HCT116 (cell line): Measurements from ENCODE around the gene SIGLEC11.

ENCODE experiments used
- ATF3 ChIP-seq: IDR thresholded peaks from 2 replicates; pipeline ENCODE4 v1.6.1; 2012
- CTCF ChIP-seq, 3 experiments: fragments of 200-600 bp in 1 of 3; sonication (generic) in 1 of 3; IDR thresholded peaks in 2 of 3; conservative IDR thresholded peaks in 1 of 3; 2 replicates each; pipeline ENCODE4 v1.5.1; 2012 to 2017; ENCODE audit warnings: low read depth in 2 of 3, low read length in 2 of 3, antibody characterized with exemption in 1 of 3, borderline replicate concordance in 1 of 3, control low read depth in 1 of 3, mild to moderate bottlenecking in 1 of 3, mixed read lengths in 1 of 3, mixed run types in 1 of 3, moderate library complexity in 1 of 3; ENCODE audit not compliant: insufficient read depth in 1 of 3
- ELF1 ChIP-seq: IDR thresholded peaks from 2 replicates; pipeline ENCODE4 v1.6.1; 2012; ENCODE audit warnings: low read depth, borderline replicate concordance
- EZH2 ChIP-seq: fragments of 200-600 bp; sonication (generic); IDR thresholded peaks from 2 replicates; pipeline ENCODE4 v1.6.1; 2017; ENCODE audit warnings: antibody characterized with exemption, mixed run types
- EZH2phosphoT487 ChIP-seq: fragments of 200-600 bp; IDR thresholded peaks from 2 replicates; pipeline ENCODE4 v1.6.1; 2018; ENCODE audit warnings: antibody characterized with exemption, borderline replicate concordance
- FOSL1 ChIP-seq: IDR thresholded peaks from 2 replicates; pipeline ENCODE4 v1.6.1; 2012; ENCODE audit warnings: low read depth
- JUND ChIP-seq: IDR thresholded peaks from 2 replicates; pipeline ENCODE4 v1.6.1; 2012
- MAX ChIP-seq: IDR thresholded peaks from 2 replicates; pipeline ENCODE4 v1.6.1; 2012
- POLR2A ChIP-seq: IDR thresholded peaks from 2 replicates; pipeline ENCODE4 v1.7.0; 2011; ENCODE audit warnings: borderline replicate concordance; ENCODE audit not compliant: insufficient read depth, insufficient read length; ENCODE audit errors: extremely low read depth
- POLR2AphosphoS5 ChIP-seq: IDR thresholded peaks from 2 replicates; pipeline ENCODE4 v1.6.1; 2011; ENCODE audit warnings: mild to moderate bottlenecking, low read depth, low read length, moderate library complexity
- RAD21 ChIP-seq: IDR thresholded peaks from 2 replicates; pipeline ENCODE4 v1.6.1; 2012; ENCODE audit warnings: low read depth, mild to moderate bottlenecking
- REST ChIP-seq: IDR thresholded peaks from 2 replicates; pipeline ENCODE4 v1.6.1; 2012; ENCODE audit warnings: low read depth
- SP1 ChIP-seq: IDR thresholded peaks from 2 replicates; pipeline ENCODE4 v1.6.1; 2012; ENCODE audit warnings: low read depth
- YY1 ChIP-seq: IDR thresholded peaks from 2 replicates; pipeline ENCODE4 v1.6.1; 2011; ENCODE audit warnings: low read length, low read depth, moderate library complexity, mild to moderate bottlenecking; ENCODE audit not compliant: insufficient replicate concordance; ENCODE audit errors: extremely low read depth

GRCh38 chr19:50007170-50007569 is 46.2 kb upstream of the SIGLEC11 start:
- TF ChIP-seq CTCF (IDR thresholded peaks at IDR 0.05 in 2 of 3, conservative IDR thresholded peaks at IDR 0.05 in 1 of 3; ENCODE audit: borderline replicate concordance in 1 of 3, insufficient read depth in 1 of 3, low read depth in 2 of 3, low read length in 2 of 3) (no peak), POLR2A (no peak), ELF1 (no peak), MAX (no peak), EZH2 (no peak), SP1 (no peak), YY1 (no peak), FOSL1 (no peak), POLR2AphosphoS5 (no peak), EZH2phosphoT487 (no peak), REST (no peak), JUND (no peak), RAD21 (no peak), ATF3 (no peak)
